Hippocampal formation (tissue), 2 donors: Measurements from ENCODE around the gene SHLD2.
"Not testable (repeated sequence)": the region's sequence is repeated elsewhere in the genome, so short reads cannot be mapped to it uniquely, and the experiment has no call there.

Experiments
- DNase-seq, 2 donors: peaks; one replicate each; lab custom pipeline; 2025; lab: John Stamatoyannopoulos, UW

Gene SHLD2

GRCh38 chr10:87145598-87145997 lies 50.6 kb downstream of the SHLD2 start:
- not testable (repeated sequence) for DNase-seq

DNA sequence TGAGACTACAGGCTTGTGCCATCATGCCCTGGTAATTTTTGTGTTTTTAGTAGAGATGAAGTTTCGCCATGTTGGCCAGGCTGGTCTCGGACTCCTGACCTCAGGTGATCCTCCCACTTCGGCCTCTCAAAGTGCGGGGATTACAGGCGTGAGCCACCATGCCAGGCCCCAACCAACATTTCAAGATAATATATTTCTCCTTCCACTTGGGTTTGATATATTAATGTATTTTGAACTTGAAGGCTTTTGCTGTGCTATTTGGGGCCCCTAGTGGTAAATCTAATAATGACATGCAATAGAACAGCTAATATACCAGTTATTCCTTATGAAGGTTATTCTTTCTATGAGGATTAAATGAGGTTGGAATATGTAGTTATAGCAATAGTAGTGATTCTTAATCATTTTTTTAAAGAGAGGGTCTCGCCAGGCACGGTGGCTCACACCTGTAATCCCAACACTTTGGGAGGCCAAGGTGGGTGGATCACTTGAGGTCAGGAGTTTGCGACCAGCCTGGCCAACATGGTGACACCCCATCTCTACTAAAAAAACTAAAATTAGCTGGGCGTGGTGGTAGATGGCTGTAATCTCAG lies 54.1 kb downstream of the SHLD2 start:
- not testable (repeated sequence) for DNase-seq

- DNase-seq, result not testable (repeated sequence)
Measured at GRCh38 chr10:87151516-87151915, 56.5 kb downstream of the SHLD2 start.

DNA sequence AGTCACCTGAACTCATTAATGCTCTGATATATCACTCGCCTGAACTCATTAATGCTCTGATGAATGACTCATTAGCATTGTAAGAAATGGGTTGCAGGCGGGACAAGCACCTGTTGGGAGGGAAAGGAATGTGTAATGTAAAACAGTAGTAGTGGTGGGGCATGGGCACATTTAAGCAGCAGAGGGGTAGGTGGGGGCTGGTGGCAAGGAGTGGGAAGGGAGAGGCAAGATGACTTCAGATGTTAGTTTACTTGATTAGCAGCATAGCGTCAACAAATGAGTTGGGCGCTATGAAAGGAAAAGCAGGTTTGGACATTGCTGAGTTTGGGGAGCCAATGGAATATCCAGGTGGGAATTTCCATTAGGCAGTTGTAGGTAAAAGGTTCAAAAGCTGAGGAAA lies 61.8 kb downstream of the SHLD2 start:
- not testable (repeated sequence) for DNase-seq

DNA sequence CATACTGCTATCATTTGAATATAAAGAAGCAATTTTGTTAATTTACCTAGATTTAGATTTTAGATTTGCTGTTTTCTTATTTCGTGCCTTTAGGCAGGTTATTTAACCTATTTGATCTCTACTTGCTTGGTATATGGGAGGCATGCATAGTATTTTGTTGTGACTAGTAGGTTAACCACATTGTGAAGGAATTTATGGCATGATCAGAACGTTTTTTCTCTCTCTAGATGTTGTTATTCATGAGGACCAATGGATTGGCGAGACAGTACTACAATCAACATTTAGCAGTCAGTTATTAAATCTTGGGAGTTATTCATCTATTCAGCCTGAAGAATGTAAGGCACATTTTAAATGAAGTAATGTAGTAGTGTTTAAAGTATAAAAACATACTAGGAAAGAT lies 62.8 kb downstream of the SHLD2 start:
- DNase-seq, result not testable (repeated sequence)

DNA sequence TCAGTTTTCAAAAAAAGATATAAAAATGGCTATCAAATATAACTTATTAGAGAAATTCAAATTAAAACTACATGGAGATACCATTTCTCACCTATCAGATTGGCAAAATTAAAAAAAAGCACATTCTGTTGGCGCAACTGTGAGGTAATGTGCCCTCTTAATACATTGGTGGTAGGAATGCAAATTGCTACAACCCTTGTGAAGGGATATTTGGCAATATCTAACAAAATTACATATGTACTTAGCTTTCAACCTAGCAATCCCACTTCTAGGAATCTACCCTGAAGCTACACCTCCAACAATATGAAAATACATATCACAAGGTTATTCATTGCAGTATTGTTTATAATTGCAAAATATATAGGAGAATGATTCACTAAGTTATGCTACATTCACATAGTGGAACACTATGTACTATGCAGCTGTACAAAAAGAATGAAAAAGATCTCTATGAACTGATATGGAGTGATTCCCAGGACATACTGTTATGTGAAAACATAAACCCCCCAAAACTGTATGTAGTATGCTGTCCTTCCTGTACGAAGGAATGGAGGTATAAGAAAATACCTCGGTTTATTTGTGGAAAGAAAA lies 67.8 kb downstream of the SHLD2 start:
- DNase-seq, result not testable (repeated sequence)

GRCh38 chr10:87163414-87163813 lies 68.4 kb downstream of the SHLD2 start:
- DNase-seq, result not testable (repeated sequence)

DNA sequence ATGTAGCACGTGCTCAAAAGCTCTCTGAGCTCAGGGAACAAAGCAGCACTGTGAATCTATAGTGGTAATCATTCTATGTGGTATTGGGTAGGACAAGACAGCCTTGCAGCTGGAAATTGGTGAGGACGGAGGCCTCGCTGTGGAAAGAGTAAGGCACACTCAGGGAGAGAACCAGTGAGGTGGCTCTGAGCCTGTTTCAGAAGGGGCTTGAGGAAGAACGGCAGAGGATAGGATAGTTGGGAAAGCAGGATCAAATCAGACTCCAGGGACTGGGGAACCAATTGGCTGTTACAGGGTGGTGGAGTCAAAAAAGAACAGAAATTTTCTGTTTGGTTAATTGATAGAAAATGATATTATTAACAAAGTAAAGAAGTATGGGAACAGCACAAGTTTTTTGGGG lies 74.9 kb downstream of the SHLD2 start:
- not testable (repeated sequence) for DNase-seq

- not testable (repeated sequence) for DNase-seq
Measured at GRCh38 chr10:87170705-87171104, 75.7 kb downstream of the SHLD2 start.

DNA sequence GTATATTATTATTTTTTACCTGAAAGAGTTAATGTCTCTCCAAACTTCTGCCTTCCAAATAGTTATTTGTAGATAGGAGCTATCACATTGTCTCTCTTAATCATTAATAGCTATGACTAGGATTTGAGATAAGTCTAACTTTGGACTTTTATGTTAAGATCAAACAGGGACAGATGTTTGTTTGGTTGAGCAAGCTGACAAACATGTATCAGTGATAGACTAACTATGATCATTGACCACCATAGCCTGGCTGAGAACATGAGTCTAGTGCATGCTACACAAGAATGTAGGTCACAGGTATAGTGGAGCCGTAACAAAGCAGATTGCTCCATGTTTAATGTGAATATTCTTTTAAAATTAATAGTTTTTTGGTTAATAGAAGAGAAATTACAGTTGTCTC lies 76.7 kb downstream of the SHLD2 start:
- DNase-seq, result not testable (repeated sequence)

DNA sequence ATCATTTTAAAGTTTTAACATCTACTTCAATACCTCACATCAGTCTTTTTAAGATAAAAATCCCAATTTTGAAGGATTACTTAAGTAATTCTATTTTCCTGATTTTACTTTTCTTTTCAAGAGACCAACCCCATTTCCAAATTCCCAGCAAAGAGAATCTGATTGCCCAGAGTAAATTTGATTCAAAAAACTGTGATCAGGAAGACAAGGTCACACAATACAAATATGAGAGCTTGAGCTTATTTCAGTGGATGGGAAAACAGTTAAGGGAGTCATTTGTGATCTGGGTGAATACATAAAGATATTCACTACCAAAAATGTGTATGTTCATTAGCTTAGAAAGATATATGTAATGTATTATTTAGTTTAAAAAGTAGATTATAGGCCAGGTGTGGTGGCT lies 77.2 kb downstream of the SHLD2 start:
- DNase-seq, result not testable (repeated sequence)

- not testable (repeated sequence) for DNase-seq
Measured at GRCh38 chr10:87177587-87177986, 82.6 kb downstream of the SHLD2 start.

GRCh38 chr10:87184421-87184820 lies 89.4 kb downstream of the SHLD2 start:
- not testable (repeated sequence) for DNase-seq

DNA sequence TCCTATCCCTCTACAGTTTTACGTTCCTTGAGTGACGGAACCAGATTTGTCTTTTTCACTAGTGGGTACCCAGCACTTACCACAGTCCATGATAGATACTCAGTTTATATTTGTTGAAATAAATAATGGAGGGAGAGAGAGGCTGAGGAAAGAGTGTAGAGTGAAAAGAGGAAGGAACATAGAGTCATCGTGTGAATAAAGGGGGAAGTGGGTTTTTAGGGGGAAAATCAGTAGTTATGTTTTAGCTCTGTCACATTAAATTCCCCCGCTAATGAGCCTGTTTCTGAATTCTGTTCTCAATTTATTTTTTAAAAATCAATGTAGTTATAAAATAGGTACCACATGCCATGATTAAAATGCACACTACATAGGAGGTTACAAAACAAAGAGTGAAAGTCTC lies 91.0 kb downstream of the SHLD2 start:
- not testable (repeated sequence) for DNase-seq

DNA sequence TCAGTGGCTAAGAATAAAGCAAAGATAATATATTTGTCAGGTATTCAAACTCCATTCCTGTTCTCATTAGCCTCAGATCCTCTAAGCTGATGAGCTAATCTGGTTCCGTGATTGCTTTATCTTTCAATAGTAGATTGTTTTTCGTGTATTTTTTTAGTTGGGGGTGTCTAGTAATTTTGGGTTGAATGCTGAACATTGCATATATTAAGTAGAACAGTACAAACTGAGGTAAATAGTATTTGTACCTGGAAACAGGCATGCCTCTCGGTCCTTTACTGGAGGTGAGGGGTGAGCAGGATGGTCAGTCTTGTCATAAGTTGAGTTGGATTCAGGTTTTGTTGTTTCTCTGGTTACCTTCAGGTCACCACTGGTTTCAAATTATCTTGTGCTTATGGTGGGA lies 92.6 kb downstream of the SHLD2 start:
- not testable (repeated sequence) for DNase-seq

DNA sequence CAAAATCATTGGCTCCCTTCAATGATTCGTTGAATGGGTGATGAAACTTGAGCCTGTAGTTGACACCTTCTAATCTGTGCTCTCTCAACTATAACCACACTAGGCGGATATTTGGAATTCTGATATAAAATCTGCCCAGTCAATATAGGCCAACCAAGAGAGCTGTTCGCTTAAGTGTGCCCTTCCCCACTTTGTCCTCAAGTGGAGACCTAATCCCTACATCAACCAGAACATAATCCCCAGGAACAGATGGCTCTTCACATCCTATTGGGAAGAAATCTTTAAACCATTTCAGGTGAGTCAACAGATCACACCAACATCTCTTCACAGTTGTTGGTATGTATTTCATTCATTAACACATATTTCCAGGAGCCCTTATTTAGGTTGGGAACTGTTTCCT lies 96.8 kb downstream of the SHLD2 start:
- not testable (repeated sequence) for DNase-seq

- not testable (repeated sequence) for DNase-seq
Measured at GRCh38 chr10:87200924-87201323, 105.9 kb downstream of the SHLD2 start.

GRCh38 chr10:87204801-87205200 lies 109.8 kb downstream of the SHLD2 start:
- DNase-seq, result not testable (repeated sequence)

- not testable (repeated sequence) for DNase-seq
Measured at GRCh38 chr10:87206922-87207321, 111.9 kb downstream of the SHLD2 start.

GRCh38 chr10:87210309-87210708 lies 115.3 kb downstream of the SHLD2 start:
- not testable (repeated sequence) for DNase-seq

DNA sequence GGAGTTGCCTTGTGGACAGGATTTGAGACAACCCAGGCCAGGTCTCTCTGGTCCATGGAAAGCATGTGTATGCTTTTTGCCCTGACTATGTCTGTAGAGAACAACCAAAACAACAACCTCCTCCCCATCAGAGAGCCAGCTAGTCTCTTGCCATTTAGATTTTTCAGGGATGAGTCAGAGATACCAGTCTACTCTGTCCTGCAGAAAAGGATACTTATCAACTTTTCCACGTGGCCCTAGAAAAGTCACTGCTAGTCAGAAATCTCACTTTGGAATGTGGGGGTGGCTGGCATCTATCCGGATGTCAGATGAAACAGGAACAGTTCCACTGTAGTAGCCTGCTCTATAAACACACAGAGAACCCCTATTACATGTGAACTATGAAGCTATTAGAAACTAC lies 116.8 kb downstream of the SHLD2 start:
- not testable (repeated sequence) for DNase-seq

DNA sequence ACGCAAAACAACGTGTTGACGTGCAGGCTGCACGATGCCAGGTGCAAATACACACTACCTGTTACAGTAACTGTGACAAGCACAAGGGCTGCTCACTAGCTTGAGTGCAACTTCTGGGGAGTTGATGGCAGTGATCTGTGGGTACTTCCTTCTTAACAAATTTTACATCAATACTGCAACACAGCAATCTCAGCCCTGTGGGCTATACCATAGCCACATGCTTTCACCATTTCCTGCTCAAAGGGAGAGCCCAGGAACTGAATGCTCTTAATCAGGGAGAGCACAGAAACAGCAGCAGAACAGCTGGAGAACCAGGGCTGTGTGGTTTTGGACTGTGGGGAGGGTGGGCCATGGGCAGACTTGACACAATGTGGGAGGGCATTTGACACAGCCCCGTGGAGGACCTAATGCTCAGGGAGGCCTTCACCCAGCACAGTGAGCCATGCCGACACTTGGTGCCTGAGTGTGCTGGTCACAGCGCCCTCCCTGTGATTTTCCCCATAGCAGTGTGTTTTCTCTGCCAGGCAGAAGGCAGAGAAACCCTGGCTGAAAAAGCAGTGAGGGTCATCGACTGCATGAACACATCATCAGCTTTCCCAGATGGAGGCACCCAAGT lies 118.3 kb downstream of the SHLD2 start:
- DNase-seq, result not testable (repeated sequence)

GRCh38 chr10:87213806-87214205 lies 118.8 kb downstream of the SHLD2 start:
- DNase-seq, result not testable (repeated sequence)
